Measurements from ENCODE around the gene ZNF22.

The ZNF22 gene

DNA sequence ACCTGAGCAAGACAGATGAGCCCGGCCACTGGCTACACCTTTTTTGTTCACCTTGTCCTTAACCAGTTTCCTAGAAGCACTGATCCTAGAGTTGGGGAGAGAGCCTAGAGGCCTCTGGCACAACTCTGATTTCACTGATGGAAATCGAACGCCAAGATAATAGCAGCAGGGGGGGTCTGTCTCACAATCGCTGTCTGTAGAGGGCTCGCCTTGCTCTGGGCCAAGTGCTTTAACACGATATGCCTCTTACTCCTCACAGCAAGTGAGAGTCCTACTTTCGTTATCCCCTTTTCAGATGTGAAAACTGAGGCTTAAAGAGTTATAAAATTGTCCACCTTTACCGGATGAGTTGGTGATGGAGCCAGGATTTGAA, 40.6 kb upstream of the ZNF22 start:
- H3K9me3 Mint-ChIP-seq = no peaks in the 10 kb centered on the region
- H3K4me1 Mint-ChIP-seq (ENCODE audit: low read depth in 2 of 2) = peaks cover 31 to 39% of the 10 kb centered on the region in 2 donors
- peaks cover 0 to 7% of the 10 kb centered on the region in 2 donors for H3K27me3 Mint-ChIP-seq
- DNase-seq (no peak), ATAC-seq (replicated peaks) (no peak)
- peak overlapping the region; percentile 83 to 85 for H3K4me3 Mint-ChIP-seq
- H3K27ac Mint-ChIP-seq = peak overlapping the region; percentile 78 to 86
- H3K36me3 Mint-ChIP-seq (ENCODE audit: insufficient read depth) = peaks cover 14% of the 10 kb centered on the region

DNA sequence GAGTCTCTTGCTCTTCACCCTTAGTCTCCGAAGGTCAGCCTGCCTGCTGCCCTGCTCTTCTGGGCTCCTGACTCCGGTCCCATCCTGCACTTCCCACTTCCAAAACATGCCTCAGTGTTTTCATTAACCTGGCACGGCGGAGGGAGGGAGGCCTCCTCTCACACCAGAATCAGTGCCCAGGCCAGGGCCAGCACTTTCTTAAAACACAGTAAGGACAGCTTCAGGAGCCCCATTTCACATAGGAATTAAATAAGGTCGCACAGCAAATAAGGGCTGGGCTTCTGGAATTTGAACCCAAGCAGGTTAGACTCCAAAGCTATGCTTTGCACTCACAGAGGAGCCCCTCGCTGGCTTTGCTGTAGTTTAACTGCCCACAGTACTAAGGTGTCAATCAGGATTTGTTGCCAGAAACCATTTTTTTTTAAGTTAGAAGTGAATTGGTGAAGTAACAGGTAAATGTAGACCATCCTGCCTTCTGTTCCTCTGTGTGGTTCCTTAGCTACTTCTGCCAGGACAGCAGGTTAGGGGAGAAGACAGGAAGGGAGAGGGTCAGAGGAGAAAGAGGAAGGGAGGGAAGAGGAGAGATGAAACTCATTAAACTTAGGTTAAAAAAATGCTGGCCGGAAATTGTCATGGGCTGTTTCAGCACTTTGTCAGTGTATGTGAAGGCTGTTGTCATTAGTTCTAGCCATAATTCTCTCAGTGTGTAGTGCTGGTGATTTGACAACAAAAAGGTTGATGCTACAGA, 40.1 kb upstream of the ZNF22 start:
- H3K9me3 Mint-ChIP-seq = no peaks in the 10 kb centered on the region
- no peak for DNase-seq
- peaks cover 32 to 42% of the 10 kb centered on the region in 2 donors for H3K4me1 Mint-ChIP-seq (ENCODE audit: low read depth in 2 of 2)
- ATAC-seq (replicated peaks) = no peak
- peak overlapping the region in 1 of 2 donors; percentile 44 for H3K27ac Mint-ChIP-seq
- peak overlapping the region; percentile 83 to 85 for H3K4me3 Mint-ChIP-seq
- H3K36me3 Mint-ChIP-seq (ENCODE audit: insufficient read depth) = peaks cover 13% of the 10 kb centered on the region
- H3K27me3 Mint-ChIP-seq = peaks cover 0 to 7% of the 10 kb centered on the region in 2 donors

DNA sequence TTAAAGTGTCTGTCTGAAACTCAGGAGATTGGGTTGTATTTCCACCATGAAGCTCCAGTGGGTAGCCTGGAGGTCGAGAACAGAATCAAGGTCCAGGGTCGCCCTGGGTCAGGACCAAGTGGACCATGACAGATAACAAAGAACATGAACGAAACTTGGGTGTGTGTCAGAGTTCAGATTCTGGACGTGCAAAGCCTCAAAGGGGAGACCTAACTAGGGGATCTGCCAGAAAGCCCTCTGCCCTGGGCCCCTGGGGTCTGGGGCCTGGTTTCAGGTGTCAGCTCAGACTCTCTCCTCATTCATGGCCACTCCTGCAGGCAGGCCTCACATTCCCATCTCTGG, 39.5 kb upstream of the ZNF22 start:
- H3K9me3 Mint-ChIP-seq = no peaks in the 10 kb centered on the region
- peaks cover 7% of the 10 kb centered on the region for H3K36me3 Mint-ChIP-seq (ENCODE audit: insufficient read depth)
- no peak for ATAC-seq (replicated peaks)
- H3K27ac Mint-ChIP-seq = peak overlapping the region in 1 of 2 donors; percentile 44
- no peak for DNase-seq
- H3K4me1 Mint-ChIP-seq (ENCODE audit: low read depth in 2 of 2) = peaks cover 35 to 42% of the 10 kb centered on the region in 2 donors
- H3K27me3 Mint-ChIP-seq = peaks cover 0 to 7% of the 10 kb centered on the region in 2 donors
- peak overlapping the region; percentile 83 to 85 for H3K4me3 Mint-ChIP-seq

DNA sequence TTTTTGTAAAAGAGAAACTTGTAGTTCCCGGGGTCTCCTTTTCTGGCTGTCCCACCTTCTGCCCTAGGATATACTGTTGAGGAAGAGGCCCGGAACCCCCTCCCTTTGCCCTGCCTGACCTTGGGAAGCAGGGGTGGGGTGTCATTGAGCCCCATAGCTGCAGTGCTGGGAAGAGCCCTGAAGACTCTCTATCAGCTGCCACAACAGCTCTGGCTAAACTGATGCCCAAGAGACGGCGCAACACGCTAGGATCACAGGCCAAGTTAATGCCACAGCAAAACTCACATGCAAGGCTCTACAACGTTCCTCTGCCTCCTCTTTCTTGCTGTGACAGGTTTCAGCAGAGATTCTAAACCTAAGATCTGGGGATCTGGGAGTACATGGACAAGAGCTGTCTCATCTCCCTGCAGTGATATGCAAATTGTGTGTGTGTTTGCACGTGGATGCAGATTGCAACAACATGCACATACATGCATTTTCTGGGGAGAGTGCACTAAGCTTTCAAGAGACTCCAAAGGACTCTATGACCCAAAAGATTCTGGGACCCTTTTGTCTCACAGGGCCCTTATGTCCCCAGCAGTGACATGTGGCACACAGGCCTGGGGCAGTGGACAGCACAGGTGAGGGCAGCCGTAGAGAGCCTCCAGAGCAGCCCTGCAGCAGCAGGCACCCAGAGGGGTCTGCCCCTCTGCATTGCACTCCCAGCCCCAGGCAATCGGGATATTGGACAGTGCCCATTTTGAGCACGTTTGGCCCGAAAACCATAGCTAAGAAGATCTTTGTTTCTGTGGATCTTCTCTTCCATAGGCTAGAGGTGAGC, 38.6 kb upstream of the ZNF22 start:
- no peak for ATAC-seq (replicated peaks)
- Mint-ChIP-seq H3K4me3 (peak overlapping the region in 1 of 2 donors; percentile 2), H3K4me1 (ENCODE audit: low read depth in 2 of 2) (peaks cover 35 to 37% of the 10 kb centered on the region in 2 donors), H3K36me3 (ENCODE audit: insufficient read depth) (peaks cover 6% of the 10 kb centered on the region), H3K27ac (no peak overlapping the region), H3K9me3 (no peaks in the 10 kb centered on the region), H3K27me3 (peaks cover 0 to 7% of the 10 kb centered on the region in 2 donors)
- no peak for DNase-seq

DNA sequence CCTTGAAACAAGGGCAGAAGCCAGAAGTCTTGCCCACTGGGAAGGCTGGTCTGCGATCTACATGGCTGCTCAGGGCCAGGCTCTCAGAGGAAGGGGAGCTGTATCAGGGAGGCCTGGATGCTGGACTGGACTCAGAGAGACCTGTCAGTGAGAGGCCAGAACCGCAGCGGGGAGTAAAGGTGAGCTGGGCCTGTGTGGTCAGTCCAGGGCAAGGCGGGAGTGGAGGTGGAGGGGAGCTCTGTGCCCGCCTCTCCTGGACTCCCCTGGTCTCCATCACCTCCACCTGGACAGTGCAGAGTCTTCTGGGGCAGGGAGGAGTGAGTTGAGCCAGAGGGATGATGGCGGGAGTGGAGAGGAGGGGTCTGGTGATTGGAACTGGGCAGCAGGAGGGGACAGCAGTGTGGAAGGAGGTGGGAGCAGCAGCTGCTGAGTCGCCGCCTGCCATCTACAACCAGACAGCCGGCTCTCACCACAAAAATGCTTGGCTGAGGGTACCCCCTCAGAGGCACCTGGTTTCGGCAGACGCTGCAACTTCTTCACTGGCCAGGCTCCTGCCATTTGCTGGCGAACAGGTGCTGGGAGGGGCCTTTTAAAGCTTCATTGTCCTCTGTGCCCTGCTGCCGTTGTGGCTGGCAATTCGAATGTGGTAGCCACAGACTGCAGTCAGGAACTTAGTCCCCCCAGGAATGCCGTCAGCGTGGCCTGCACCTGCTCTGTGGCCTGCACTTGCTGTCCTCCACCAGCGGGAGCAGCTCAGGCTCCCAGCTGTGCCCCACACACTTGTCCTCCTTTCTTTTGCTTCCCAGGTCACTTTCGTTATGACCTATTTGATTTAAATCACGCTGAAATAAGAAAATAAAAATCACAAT, 37.6 kb upstream of the ZNF22 start:
- ATAC-seq (replicated peaks) = no peak
- peaks cover 0 to 7% of the 10 kb centered on the region in 2 donors for H3K27me3 Mint-ChIP-seq
- peaks cover 36 to 38% of the 10 kb centered on the region in 2 donors for H3K4me1 Mint-ChIP-seq (ENCODE audit: low read depth in 2 of 2)
- H3K36me3 Mint-ChIP-seq (ENCODE audit: insufficient read depth) = peaks cover 6% of the 10 kb centered on the region
- no peak overlapping the region for H3K27ac Mint-ChIP-seq
- H3K9me3 Mint-ChIP-seq = no peaks in the 10 kb centered on the region
- DNase-seq = no peak
- H3K4me3 Mint-ChIP-seq = peak overlapping the region; percentile 2 to 37

DNA sequence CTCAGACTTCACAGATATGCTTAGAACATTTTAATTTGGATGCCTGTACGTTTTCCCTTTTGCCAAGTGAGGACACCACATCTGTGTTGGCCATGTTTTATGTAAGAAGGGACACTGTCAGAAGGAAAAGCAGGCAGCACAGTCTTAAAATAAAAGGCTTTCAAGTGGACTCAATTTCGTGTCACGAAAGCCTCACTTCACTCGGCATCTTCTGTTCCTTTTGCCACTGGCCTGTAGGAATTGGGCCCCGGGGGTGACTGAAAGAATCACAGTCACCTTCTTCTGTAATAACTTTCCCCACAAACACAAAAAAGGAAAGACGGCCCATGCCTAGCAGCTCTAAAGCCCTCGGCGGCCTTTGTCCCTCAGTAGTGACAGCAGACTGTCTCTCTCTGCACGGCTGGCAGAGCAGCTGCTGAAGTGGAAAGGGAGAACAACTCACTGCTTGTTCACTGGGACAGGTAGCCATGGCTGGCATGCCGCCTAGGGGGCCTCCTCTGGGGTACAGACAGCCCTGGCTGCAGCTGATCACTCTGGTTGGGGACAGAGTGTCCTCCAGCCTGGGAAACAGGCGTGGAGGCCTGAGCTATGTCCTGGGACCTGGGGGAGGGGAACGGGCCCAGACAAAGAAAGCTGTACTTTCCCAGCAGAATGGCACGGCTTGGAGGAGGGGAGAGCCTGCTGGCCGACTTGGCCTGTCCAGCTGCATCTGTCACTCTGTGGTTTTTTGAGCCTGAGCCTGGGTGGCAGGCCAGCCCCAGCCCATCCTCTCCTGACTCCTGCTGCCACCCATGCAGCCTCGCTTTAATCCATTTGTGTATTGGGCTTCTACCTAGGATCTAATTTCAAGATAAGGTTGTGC, 36.7 kb upstream of the ZNF22 start:
- Mint-ChIP-seq H3K27me3 (peaks cover 0 to 7% of the 10 kb centered on the region in 2 donors), H3K9me3 (no peaks in the 10 kb centered on the region), H3K27ac (no peak overlapping the region), H3K4me3 (no peak overlapping the region), H3K36me3 (ENCODE audit: insufficient read depth) (peaks cover 3% of the 10 kb centered on the region), H3K4me1 (ENCODE audit: low read depth in 2 of 2) (peaks cover 34 to 37% of the 10 kb centered on the region in 2 donors)
- ATAC-seq (replicated peaks) (no peak), DNase-seq (no peak)

DNA sequence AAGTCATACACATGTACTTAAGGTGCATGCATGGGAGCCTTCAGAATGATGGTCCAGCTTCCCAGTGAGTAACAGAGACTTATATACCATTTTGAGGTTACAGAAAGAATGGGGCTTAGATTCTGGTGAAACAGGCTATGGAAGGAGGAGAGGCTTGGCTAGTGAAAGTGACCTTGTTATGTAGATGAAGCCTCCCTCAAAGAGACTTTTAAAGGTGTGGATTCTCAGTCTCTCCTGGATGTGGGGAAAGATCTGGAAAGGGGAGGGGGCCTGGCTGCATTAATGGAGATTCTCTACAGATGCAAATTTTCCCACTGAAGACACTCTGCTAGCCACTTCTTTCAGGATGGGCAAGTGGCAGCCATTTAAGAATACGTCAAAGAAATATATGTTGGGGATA, 35.6 kb upstream of the ZNF22 start:
- DNase-seq (no peak), ATAC-seq (replicated peaks) (no peak)
- Mint-ChIP-seq H3K4me1 (ENCODE audit: low read depth in 2 of 2) (peaks cover 43 to 44% of the 10 kb centered on the region in 2 donors), H3K4me3 (no peak overlapping the region), H3K27ac (no peak overlapping the region), H3K27me3 (peaks cover 0 to 7% of the 10 kb centered on the region in 2 donors), H3K9me3 (no peaks in the 10 kb centered on the region), H3K36me3 (ENCODE audit: insufficient read depth) (no peaks in the 10 kb centered on the region)

DNA sequence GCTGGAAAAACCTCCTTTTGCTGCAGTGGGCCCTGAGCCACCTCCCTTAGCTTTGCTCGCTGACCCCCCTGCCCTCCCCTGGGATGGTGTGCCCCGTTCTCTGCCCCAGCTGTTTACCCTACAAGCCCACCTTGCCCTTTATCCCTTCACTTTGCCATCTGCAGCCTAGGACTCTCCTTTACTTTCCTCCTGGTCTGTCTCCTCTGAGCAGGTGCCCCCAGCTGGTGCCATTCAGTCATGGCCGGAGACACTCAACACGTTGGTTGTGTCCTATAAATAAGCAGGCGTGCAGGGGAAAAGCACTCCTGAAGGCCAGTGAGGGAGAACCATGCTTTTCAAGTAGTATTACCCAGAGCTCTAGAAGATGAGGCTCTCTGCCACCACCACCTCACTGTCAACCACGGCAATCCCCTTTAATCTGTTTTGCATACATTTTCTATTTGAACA, 35.0 kb upstream of the ZNF22 start:
- peaks cover 0 to 7% of the 10 kb centered on the region in 2 donors for H3K27me3 Mint-ChIP-seq
- ATAC-seq (replicated peaks) (no peak), DNase-seq (no peak)
- no peaks in the 10 kb centered on the region for H3K36me3 Mint-ChIP-seq (ENCODE audit: insufficient read depth)
- H3K9me3 Mint-ChIP-seq = no peaks in the 10 kb centered on the region
- peaks cover 38 to 40% of the 10 kb centered on the region in 2 donors for H3K4me1 Mint-ChIP-seq (ENCODE audit: low read depth in 2 of 2)
- H3K27ac Mint-ChIP-seq = peak overlapping the region in 1 of 2 donors; percentile 56
- H3K4me3 Mint-ChIP-seq = no peak overlapping the region

DNA sequence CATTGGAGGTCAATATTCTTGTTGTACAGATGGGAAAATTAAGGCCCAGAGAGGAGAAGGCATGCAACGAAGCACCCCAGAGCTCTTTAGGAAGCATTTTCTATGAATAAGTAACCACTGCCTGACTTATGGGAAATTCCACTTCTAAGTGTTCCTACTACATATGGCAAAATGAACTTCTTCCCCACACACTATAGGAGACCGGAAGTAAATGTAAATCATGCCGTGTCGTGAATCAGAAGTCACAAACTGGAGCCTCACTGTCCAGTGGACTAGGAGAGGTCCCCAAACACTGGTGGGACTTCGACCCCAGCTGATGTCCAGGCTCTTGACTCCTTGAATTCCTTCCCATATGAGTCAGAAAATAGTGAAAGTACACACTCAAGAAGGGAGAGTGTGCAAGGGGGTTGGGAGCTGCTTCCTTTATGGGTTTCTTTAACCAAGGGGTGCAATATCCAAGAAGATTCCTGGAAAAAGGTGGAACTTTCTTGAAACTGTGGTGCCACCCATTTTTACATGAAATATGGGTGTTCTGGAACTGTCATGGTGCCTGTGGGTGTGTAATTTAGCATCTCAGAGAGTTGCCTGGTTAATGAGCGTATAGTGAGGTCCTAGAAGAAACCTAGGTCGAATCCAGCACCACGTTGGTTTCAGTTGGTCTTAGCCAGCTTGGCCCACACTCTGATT, 34.5 kb upstream of the ZNF22 start:
- DNase-seq (no peak), ATAC-seq (replicated peaks) (no peak)
- no peaks in the 10 kb centered on the region for H3K9me3 Mint-ChIP-seq
- peak overlapping the region in 1 of 2 donors; percentile 56 for H3K27ac Mint-ChIP-seq
- no peak overlapping the region for H3K4me3 Mint-ChIP-seq
- peaks cover 36 to 37% of the 10 kb centered on the region in 2 donors for H3K4me1 Mint-ChIP-seq (ENCODE audit: low read depth in 2 of 2)
- no peaks in the 10 kb centered on the region for H3K36me3 Mint-ChIP-seq (ENCODE audit: insufficient read depth)
- H3K27me3 Mint-ChIP-seq = peaks cover 0 to 7% of the 10 kb centered on the region in 2 donors

DNA sequence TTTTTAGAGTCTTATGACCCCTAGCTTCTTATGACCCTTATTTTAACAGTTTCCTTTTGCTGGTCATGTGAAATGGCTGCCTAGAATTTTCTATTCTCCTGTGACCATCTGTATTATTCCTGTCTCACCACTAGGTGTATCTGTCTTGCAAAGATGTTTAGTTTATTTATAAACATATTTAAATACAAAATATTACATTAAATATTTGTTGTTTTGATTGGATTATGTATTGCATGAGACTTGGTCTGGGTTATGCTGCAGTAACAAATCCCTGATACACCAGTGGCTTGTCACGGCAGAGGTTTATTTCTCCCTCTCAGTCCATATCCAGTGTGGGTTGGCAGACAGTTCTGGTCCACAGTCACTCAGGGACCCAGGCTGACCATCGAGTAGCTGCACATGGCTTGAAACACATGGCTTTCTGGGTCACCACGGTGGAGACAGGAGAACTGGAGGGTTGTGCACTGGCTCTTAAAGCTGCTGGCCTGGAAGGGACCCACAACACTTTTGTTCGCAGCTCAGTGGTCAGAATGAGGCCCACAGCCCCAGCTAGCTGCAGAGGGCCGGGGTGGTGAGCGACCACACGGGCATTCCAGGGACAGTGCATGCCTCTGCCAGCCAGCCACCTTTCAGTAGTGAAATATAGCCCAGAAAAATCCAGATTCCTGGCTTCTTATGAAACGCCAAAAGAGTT, 33.8 kb upstream of the ZNF22 start:
- Mint-ChIP-seq H3K4me1 (ENCODE audit: low read depth in 2 of 2) (peaks cover 36 to 37% of the 10 kb centered on the region in 2 donors), H3K4me3 (peak overlapping the region in 1 of 2 donors; percentile 74), H3K27me3 (peaks cover 0 to 7% of the 10 kb centered on the region in 2 donors), H3K9me3 (no peaks in the 10 kb centered on the region), H3K36me3 (ENCODE audit: insufficient read depth) (no peaks in the 10 kb centered on the region), H3K27ac (no peak overlapping the region)
- no peak for DNase-seq
- ATAC-seq (replicated peaks) = no peak

DNA sequence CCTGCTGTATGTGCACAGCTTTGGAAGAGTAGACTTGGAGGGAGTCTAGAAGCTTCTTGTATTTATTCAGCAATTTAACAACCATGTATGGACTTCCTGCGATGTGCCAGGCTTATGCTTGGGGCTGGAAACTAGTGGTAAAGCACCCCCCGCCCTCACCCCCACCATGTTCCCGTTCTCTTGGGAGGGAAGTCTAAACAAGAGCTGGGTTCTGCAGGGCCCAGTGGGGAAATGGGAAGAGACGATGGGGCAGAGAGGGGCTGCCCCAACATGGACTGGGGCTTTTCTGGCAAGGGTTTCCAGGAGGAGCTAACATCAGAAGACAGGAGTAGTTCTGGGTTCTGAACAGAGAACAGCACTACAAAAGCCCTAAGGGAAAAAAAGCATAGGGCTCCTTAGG, 33.1 kb upstream of the ZNF22 start:
- Mint-ChIP-seq H3K4me3 (peak overlapping the region; percentile 40 to 74), H3K27me3 (peaks cover 0 to 4% of the 10 kb centered on the region in 2 donors), H3K4me1 (ENCODE audit: low read depth in 2 of 2) (peaks cover 33 to 37% of the 10 kb centered on the region in 2 donors), H3K27ac (peak overlapping the region; percentile 7 to 85), H3K9me3 (no peaks in the 10 kb centered on the region), H3K36me3 (ENCODE audit: insufficient read depth) (no peaks in the 10 kb centered on the region)
- ATAC-seq (replicated peaks) (no peak), DNase-seq (no peak)
